ENCODE measurements around the gene ZNF519.
"Not testable (repeated sequence)": the region's sequence is repeated elsewhere in the genome, so short reads cannot be mapped to it uniquely, and the experiment has no call there.

DNA sequence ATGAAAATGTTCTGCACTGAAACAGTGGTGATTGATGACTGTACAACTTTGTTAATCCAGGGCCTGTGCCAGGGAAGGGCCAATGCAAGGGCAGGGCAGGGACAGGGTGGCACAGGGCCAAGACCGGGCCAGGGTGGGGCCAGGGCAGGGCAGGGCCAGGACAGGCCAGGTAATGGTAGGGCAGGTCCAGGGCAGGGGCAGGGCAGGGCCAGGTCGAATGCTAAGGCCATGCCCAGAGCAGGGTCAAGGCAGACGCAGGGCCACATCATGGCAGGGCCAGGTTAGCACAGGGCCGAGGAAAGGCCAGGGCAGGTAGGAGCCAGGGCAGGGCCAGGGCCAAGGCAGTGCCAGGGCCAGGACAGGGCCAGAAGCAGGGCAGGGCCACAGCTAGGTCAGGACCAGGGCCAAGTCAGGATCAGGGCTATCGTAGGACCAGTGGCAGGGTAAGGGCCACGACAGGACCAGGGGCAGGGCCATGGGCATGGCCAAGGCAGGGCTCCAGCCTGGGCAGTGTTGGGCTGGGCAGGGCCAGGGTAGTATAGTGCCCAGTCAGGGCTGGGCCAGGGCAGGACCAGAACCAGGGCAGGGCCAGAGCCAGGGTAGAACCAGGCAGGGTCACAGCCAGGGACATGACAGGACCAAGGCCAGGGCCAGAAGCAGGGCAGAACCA lies 38.3 kb upstream of the ZNF519 start:
- not testable (repeated sequence) for TF ChIP-seq YY1 (IDR thresholded peaks at IDR 0.05; ENCODE audit: insufficient read depth, insufficient read length); SUZ12 (IDR thresholded peaks at IDR 0.05; ENCODE audit: extremely low read depth, insufficient read depth, insufficient read length); ZNF274 (IDR thresholded peaks at IDR 0.05; ENCODE audit: low read depth, low read length)
